ENCODE results near the gene KLHDC4.
"Not testable (repeated sequence)": the region's sequence is repeated elsewhere in the genome, so short reads cannot be mapped to it uniquely, and the experiment has no call there.

Gene KLHDC4

DNA sequence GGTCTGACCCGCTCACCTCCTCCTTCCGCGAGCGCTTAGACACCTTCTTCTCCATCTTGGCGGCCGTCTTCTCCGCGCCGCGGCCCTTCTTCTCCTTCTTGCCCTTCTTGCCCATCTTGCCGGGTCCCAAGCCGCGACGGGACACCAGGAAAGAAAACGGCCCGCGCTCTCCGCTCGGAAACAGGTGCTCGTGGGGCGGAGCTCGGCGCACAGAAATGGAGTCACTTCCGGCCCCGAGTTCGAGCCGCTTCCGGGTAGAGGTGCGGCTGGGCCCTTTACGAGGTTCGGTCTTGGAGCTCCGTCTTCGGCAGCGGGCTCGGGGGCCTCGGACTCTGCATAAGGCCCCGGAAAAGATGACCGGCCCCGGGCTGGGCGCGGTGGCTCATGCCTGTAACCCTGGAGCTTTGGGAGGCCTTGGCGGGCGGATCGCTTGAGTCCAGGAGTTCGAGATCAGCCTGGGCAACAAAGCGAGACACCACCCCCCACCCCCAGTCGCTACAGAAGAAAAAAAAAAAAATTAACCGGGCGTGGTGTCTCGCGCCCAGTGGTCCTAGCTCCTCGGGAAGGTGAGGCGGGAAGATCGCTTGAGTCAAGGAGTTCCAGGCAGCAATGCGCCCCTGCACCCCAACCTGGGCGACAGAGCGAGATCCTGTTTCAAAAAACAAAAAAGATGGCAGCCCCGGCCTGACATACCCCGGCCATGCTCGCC is at the start of gene KLHDC4:
Gene KLHDC4 (minus strand): TSS at position 211 of the 709 bp plus-strand sequence. CDS start 96 bp downstream, at position 115.
- peak; percentile 91 for DNase-seq

DNA sequence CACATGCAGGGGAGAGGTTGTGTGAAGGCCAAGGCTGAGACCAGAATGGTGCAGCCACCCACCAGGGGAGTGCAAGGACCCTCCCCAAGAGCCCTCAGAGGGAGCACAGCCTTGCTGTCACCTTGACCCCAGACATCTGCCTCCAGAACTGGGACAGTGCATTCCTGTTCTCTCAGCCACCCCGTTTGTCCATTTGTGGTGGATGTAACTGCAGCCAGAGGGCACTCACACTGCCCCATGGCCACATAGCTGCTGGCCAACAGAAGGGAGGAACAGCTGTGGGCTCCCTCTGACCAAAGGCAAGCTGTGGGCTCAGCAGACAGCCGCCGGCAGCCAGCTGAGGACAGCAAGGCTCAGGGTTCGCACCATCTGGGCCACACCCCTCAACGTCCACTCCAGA is 49.8 kb upstream of the KLHDC4 start:
- DNase-seq: no peak

- DNase-seq: no peak
Measured at GRCh38 chr16:87812200-87812656, 46.4 kb upstream of the KLHDC4 start.

GRCh38 chr16:87811454-87811853 is 45.7 kb upstream of the KLHDC4 start:
- not testable (repeated sequence) for DNase-seq

- no peak for DNase-seq
Measured at GRCh38 chr16:87809150-87809902, 43.5 kb upstream of the KLHDC4 start.

DNA sequence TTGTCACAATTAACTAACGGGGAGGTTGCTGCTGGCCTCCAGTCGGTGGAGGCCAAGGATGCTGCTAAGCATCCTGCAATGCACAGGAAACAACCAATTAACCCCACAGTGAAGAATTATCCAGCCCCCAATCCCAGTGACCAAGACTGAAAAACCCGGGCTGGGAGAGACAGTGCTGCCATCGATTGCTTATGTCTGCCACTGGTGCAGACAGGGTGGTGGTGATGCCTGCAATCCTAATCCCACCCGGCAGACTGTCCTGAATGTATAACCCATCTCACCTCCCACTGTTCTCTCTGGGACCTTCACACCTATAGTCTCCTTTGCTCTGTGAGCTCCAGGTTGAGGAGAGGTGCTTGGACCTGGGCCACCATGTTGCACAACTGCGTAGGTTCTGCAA is 42.3 kb upstream of the KLHDC4 start:
- DNase-seq: no peak

DNA sequence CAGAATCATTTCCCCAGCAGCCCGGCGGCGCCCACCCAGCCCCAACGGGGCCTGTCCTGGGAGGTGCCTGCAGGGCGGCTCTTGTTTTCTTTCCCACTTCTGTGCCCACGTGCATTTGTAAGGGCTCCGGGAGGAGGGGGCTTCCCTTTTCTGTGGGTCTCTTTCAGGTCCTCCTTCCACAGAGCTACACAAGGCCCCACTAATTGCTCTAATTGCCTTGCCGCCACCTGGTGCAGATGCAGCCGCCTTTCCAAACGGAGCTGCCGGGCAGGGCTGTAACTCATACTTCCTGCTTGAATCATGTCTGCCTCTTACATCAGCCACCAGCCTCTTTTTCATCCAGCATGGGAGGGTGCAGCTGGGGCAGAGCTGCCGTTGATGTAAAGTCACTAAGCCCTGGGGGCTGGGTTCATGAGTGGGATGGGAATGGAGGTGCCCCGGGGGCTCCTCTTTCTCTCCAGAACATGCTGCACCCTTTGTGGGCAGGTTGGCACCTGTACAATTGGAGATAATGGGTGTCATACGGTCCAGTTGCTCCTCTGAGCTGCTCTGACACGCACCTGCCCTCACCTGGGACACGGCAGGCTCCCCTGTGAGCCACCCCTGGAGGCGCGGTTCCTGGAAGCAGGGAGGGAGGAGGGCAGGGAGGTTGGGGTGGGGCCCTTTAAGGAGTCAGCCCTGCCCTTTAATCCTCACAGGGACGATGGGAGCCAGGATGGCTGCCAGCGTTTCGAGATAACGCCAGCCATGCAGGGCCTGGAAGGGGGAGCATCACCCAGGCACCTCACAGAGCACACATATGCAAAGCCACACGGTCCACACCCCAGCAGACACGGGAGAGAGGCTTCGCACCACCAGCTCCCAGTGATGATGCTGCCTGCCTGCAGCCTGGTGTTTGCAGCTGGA is 41.1 kb upstream of the KLHDC4 start:
- peak; percentile 13 for DNase-seq

GRCh38 chr16:87806261-87806640 is 40.5 kb upstream of the KLHDC4 start:
- no peak for DNase-seq

DNA sequence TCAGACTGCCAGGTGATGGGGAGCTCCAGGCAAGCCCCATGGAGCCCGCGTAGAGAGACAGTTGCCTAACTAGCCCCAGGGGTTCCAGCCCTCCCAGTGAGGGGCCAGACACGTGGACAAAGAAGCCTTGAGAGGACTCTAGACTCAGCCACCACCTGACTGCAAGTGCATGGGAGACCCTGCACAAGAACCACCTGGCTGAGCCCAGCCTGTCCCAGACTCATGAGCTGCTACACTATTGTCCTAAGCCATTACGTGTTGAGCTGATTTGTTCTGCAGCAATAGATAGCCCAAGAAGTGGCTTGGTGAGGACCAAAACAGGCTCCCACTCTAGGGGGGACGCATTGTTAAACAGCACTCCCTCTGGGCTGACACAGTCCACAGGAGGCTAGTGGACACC is 37.6 kb upstream of the KLHDC4 start:
- DNase-seq: no peak

GRCh38 chr16:87802670-87803069 is 36.9 kb upstream of the KLHDC4 start:
- no peak for DNase-seq

GRCh38 chr16:87801679-87802259 is 36.0 kb upstream of the KLHDC4 start:
- no peak for DNase-seq

DNA sequence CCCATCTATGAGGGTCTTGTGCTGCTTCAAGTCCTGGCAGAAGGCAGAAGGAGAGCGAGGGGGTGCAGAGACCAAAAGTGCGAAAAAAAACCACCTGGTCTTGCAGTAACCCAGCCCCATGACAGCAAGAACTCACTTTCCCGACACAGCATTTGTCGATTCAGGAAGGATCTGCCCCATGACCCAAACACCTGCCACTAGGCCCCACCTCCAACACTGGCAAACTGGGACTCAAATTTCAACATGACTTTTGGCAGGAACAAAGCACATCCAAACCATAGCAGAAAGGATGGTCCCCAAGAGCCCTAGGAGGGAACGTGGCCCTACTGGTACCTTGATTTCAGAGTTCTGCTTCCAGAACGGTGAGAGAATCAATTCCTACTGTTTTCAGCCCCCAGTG is 34.7 kb upstream of the KLHDC4 start:
- DNase-seq: no peak

DNA sequence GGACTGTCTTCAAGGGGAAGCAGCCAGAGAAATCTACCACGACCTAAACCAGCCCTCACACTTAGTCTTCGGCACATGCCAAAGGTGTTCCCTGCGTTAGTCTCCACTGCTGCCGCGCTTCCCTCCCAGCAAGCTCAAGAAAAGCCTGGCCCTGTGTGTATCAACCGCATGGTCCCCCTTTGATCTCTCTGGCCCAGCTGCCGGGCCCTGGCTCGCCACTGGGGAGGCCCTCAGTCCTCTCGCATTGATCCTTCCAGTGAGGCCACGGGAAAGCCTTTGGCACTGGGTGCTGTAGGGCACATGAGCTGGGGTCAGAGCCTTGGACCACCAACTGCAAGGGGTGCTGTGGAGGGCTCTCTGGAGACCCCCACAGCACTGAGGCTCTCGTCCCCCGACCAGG is 29.6 kb upstream of the KLHDC4 start:
- DNase-seq: no peak

DNA sequence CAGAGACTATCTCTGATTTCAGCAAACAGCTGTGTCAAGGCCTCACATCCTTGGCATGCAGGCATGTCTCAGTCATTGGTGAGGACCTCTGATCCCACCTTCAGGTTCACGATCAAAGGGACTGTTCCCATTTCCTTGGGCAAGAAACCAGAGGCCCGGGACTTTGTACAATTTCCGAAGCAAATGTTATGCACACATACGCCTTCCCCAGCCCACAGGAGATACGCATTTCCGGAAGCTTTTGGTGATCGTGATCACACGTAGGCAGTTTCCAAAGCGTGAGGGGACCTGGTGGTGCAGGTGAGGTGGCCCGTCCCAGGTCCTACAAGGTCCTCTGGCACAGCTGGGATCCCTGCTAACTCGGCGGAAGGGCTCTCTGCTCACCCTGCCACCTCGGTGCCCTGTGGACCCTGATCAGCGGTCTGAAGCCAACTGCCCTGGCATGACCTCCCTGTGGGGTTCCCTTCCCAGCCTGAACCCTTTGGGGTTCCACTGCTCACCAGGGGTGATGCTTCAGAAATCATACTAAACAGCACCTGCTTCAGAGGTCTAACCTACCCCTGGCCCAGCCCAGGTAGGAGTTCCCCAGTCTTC is 28.8 kb upstream of the KLHDC4 start:
- no peak for DNase-seq

DNA sequence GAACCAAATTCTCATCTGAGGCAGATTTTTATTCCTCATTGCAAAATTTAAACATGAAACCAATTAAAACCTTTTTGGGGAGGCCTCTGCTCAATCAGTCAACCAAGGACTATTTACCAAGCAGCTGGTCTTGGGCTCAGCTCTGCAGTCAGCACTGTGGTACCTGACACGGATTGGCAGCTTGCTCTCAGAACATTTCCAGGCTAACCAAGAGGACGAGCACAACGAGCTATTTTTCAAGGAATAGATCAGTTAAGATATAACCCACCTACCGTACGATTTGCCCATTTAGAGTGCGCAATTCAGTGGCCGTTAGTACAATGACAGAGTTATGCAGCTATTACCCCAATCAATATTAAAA is 26.4 kb upstream of the KLHDC4 start:
- DNase-seq: no peak

- no peak for DNase-seq
Measured at GRCh38 chr16:87791295-87792204, 25.8 kb upstream of the KLHDC4 start.

DNA sequence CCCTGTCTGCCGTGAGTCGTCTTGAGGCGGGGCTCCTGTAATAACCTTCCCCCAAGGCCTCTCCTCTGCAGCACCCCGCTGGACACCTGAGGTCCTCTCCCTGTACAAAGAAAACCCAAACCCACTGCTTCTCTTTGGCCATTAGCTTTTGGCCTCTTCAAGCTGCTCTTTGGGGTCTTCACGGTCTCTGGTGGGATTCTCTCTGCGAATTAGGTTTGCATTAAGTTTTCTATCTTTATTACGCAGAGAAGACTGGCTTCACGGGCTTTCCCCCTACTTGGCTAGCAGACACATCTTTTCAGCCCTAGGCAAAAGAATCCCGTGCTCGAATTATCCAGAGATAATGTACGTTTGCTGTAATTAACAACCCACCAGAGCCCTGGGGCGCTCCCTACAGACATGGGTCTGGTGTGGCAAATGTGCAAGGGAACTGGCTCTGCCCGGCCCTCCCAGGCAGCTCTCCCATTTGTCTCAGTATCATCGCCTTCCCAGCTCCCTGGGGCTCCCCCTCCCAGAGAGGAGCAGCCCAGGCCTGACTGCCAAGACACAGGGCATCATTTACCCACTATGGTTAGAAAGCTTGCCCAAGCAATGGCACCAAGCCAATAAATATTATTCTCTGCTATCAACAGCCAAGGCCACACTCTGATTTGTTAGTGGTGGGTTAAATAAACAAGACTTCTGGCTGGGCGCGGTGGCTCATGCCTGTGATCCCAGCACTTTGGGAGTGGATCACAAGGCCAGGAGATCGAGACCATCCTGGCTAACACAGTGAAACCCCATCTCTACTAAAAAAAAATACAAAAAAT is 24.7 kb upstream of the KLHDC4 start:
- no peak for DNase-seq

DNA sequence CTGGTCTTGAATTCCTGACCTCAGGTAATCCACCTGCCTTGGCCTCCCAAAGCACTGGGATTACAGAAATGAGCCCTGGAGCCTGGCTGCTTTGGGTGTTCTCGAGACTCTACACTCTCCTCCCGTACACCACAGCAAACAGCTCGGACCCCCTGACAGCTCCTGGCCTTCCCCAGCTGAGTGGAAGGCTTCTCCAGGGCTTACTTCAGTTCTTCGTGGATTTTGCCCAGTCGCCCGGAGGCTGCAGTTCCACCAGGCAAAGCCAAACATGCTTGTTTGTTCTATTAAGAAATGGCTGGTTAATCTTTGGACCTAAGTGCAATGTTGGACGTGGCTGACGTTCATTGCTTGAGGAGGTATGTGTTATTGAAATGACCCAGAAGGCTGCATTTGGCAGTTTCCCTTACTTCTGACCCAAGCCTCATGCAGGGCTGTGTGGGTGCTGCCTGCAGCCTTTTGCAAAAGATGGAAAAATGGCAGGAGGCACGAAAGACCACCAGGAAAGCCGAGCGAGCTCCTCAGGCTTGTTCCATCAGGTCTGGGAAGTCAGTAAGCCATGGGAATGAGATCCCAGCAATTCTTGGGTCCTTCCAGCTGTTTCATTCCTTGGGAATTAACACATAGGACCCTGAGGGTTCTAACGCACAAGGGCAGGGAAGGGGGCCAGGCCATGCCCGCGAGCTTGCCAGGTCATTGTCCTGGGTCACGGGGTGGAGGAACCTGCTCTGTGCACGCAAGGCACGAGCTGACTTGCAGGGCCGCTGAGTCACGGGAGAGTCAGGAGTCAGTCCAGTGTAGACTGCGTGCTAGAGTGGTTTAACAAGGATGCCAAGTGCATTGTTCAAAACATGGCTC is 23.9 kb upstream of the KLHDC4 start:
- DNase-seq: no peak

- not testable (repeated sequence) for DNase-seq
Measured at GRCh38 chr16:87788730-87789436, 23.1 kb upstream of the KLHDC4 start.

Data from CD4-positive, alpha-beta T cell treated with Interleukin-21 for 1 hour (primary cell).